ENCODE data around the gene KLK3. TPM values are rescaled to one million over a fixed set of nuclear protein-coding genes. Genes with fewer than 3 reads are reported as not detected.

KLK3 gene
- total and polyA plus RNA-seq, 2 of the 13 experiments (the other 11 are each of a cell fraction or from before 2014, with no cell fraction given), result not detected

- TF ChIP-seq ZNF687 (CRISPR knock-in tag; IDR thresholded peaks at IDR 0.05) (peak; percentile 37; the same call in 1 of the 2 replicates), ZBTB21 (CRISPR knock-in tag; IDR thresholded peaks at IDR 0.05) (0 out of 2 replicates have a peak, but pooled peaks have one; percentile 62), ZHX2 (IDR thresholded peaks at IDR 0.05; ENCODE audit: low read depth) (peak; percentile 78), ZHX2 (CRISPR knock-in tag; IDR thresholded peaks at IDR 0.05; ENCODE audit: borderline replicate concordance) (no peak), HOXA3 (CRISPR knock-in tag; IDR thresholded peaks at IDR 0.05) (peak; percentile 87), CREB1 (IDR thresholded peaks at IDR 0.05) (peak; percentile 96), CREB1 (CRISPR knock-in tag; IDR thresholded peaks at IDR 0.05) (peak; percentile 93), SALL1 (CRISPR knock-in tag; IDR thresholded peaks at IDR 0.05) (no peak), NCOA1 (CRISPR knock-in tag; IDR thresholded peaks at IDR 0.05) (no peak), KAT8 (CRISPR knock-in tag; IDR thresholded peaks at IDR 0.05) (peak; percentile 61; the same call in 1 of the 2 replicates)
These were observed 15.8 kb downstream of the KLK3 start (continued) for GRCh38 chr19:50870417-50871089.

Data from HepG2 (cell line).